ENCODE data around the gene LAMC1. TPM values are rescaled to one million over a fixed set of nuclear protein-coding genes. Genes with fewer than 3 reads are reported as not detected.

The LAMC1 gene
- total and polyA plus RNA-seq, 2 of the 4 experiments (the other 2 are of a cell fraction) = 249 to 394 TPM

- Histone ChIP-seq H4K8ac (ENCODE audit: low read depth in 2 of 2, low read length in 2 of 2) (no peak overlapping the region), H2AK9ac (replicated peaks; ENCODE audit: low read depth, low read length, poor library complexity) (no peak overlapping the region), H4K5ac (ENCODE audit: low read depth, low read length) (no peak overlapping the region), H2BK15ac (ENCODE audit: low read depth, low read length) (no peak overlapping the region), H3K14ac (replicated peaks; ENCODE audit: low read depth, low read length) (peak overlapping the region; percentile 33; the same call in 1 of the 2 replicates), H4K20me1 (ENCODE audit: insufficient read depth, low read length) (peaks cover 80% of the 10 kb centered on the region), H3K18ac (ENCODE audit: low read depth, low read length) (0 out of 2 replicates have a peak overlapping the region, but pooled peaks have one; percentile 31), H3K9ac (ENCODE audit: low read depth, low read length) (no peak overlapping the region), H3K4ac (ENCODE audit: low read depth, low read length) (peak overlapping the region; percentile 41), H3K36me3 (ENCODE audit: control insufficient read depth, insufficient read depth, low read length) (peaks cover 6% of the 10 kb centered on the region), H3K4me2 (ENCODE audit: low read depth, low read length) (peak overlapping the region; percentile 75), H3K79me1 (ENCODE audit: low read depth in 1 of 2, low read length in 2 of 2) (peaks cover 4 to 46% of the 10 kb centered on the region in 2 experiments; a peak in 3 of 4 replicates), H3K9me1 (ENCODE audit: insufficient read depth, low read length) (peaks cover 19% of the 10 kb centered on the region), H2BK120ac (ENCODE audit: low read depth, low read length) (0 out of 2 replicates have a peak overlapping the region, but pooled peaks have one; percentile 3), H2BK5ac (ENCODE audit: low read depth, low read length, poor library complexity, severe bottlenecking) (peak overlapping the region; percentile 65), H3K9me3 (ENCODE audit: control insufficient read depth, insufficient read depth, low read length) (no peaks in the 10 kb centered on the region), H4K91ac (ENCODE audit: insufficient read depth, low read depth, low read length) (no peak overlapping the region), H2BK20ac (ENCODE audit: low read depth, low read length) (peak overlapping the region; percentile 67; the same call in 1 of the 2 replicates), H3K56ac (ENCODE audit: extremely low read depth, insufficient read depth, low read length) (no peak overlapping the region), H3K27me3 (ENCODE audit: control insufficient read depth, insufficient read depth, low read length) (no peaks in the 10 kb centered on the region), H3K23ac (ENCODE audit: low read depth, low read length) (peak overlapping the region; percentile 67; the same call in 1 of the 2 replicates), H2AFZ (replicated peaks; ENCODE audit: low read length, poor library complexity) (no peak overlapping the region), H3K4me3 (ENCODE audit: insufficient read depth, low read depth, low read length) (no peak overlapping the region), H3K27ac (ENCODE audit: insufficient read depth, low read length) (no peak overlapping the region), H3K4me1 (ENCODE audit: control insufficient read depth, insufficient read depth, low read length) (peaks cover 17% of the 10 kb centered on the region), H2AK5ac (ENCODE audit: low read depth, low read length) (0 out of 2 replicates have a peak overlapping the region, but pooled peaks have one; percentile 56)
- no peak for ATAC-seq (ENCODE audit: low read depth)
- TF ChIP-seq MXI1 (IDR thresholded peaks at IDR 0.05; ENCODE audit: borderline replicate concordance, low read depth, low read length) (no peak), MAZ (IDR thresholded peaks at IDR 0.05; ENCODE audit: borderline replicate concordance, low read depth, low read length) (no peak), FOS (IDR thresholded peaks at IDR 0.05; ENCODE audit: low read depth, low read length) (no peak), POLR2A (IDR thresholded peaks at IDR 0.05; ENCODE audit: low read depth, low read length) (0 out of 2 replicates have a peak, but pooled peaks have one; percentile 18), RFX5 (IDR thresholded peaks at IDR 0.05; ENCODE audit: low read depth, low read length) (no peak), CEBPB (IDR thresholded peaks at IDR 0.05; ENCODE audit: low read depth, low read length) (peak; percentile 82), CHD1 (IDR thresholded peaks at IDR 0.05; ENCODE audit: low read depth, low read length) (no peak), BHLHE40 (IDR thresholded peaks at IDR 0.05; ENCODE audit: low read depth, low read length) (no peak), CTCF (conservative IDR thresholded peaks at IDR 0.05; ENCODE audit: low read depth, low read length) (no peak), RCOR1 (IDR thresholded peaks at IDR 0.05; ENCODE audit: insufficient replicate concordance, low read length) (no peak), SMC3 (IDR thresholded peaks at IDR 0.05; ENCODE audit: low read depth, low read length) (no peak)
- TF ChIP-seq, protein P1, sequence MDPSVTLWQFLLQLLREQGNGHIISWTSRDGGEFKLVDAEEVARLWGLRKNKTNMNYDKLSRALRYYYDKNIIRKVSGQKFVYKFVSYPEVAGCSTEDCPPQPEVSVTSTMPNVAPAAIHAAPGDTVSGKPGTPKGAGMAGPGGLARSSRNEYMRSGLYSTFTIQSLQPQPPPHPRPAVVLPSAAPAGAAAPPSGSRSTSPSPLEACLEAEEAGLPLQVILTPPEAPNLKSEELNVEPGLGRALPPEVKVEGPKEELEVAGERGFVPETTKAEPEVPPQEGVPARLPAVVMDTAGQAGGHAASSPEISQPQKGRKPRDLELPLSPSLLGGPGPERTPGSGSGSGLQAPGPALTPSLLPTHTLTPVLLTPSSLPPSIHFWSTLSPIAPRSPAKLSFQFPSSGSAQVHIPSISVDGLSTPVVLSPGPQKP (IDR thresholded peaks at IDR 0.05; ENCODE audit: borderline replicate concordance, low read depth, low read length) = no peak
- TF ChIP-seq, protein P2, sequence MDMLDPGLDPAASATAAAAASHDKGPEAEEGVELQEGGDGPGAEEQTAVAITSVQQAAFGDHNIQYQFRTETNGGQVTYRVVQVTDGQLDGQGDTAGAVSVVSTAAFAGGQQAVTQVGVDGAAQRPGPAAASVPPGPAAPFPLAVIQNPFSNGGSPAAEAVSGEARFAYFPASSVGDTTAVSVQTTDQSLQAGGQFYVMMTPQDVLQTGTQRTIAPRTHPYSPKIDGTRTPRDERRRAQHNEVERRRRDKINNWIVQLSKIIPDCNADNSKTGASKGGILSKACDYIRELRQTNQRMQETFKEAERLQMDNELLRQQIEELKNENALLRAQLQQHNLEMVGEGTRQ (IDR thresholded peaks at IDR 0.05; ENCODE audit: low read depth, low read length) = no peak
- in situ Hi-C loops (cut with MboI; ENCODE audit: low sequenced_read_pairs) (no loop called here), intact Hi-C loops (cut with micrococcal nuclease) (no loop called here), dilution Hi-C loops (cut with HindIII; ENCODE audit: low sequenced_read_pairs, unreplicated experiment) (no loop called here)
- CTCF ChIA-PET = interaction anchor here (0.6 kb wide), 1 partner anchor 60 kb away, joined by 4 read pairs; no protein-coding TSS in a partner anchor
- POLR2A ChIA-PET (ENCODE audit: unreplicated experiment) = no interaction called here
- no TSS peak for BruUV-seq (replicated peaks)
- WGBS, 2 experiments (ENCODE audit: extremely low coverage in 2 of 2, insufficient read length in 1 of 2) = no CpG with 5 or more reads among the region's 1 CpG
- DNase-seq = no peak
Observed at GRCh38 chr1:183030053-183030452, 6.8 kb downstream of the LAMC1 start.

Measured in IMR-90 (cell line).